CD4-positive, alpha-beta T cell treated with Interleukin-4 for 1 hour (primary cell): ENCODE data around the gene APOL3.
"Not testable (repeated sequence)": the region's sequence is repeated elsewhere in the genome, so short reads cannot be mapped to it uniquely, and the experiment has no call there.

ENCODE experiments used
- DNase-seq, 2 donors: peaks; one replicate each; pipeline ENCODE4 v3.0.0-alpha.2; 2020 to 2022

Gene APOL3

DNA sequence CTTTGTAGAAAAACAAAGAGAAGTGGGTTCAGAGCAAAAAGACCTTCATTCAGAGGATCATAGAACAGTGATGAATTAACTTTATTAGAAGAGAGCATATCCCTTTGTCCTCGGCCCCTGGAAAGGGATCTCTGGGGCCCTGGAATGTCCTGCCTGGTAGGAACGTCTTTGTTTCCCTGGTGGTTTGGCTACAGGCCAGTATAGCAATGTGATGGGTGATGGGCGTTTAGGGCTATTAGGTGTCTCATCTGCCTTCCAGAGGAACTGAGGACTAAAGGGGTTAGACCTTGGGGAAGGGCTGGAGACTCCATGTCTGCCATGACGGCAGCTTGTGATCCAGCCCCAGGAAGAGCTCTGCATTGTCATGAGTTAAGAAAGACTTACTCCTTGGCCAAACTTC, 32.0 kb upstream of the APOL3 start:
- no peak for DNase-seq

GRCh38 chr22:36191106-36191836, 30.7 kb upstream of the APOL3 start:
- no peak for DNase-seq

DNA sequence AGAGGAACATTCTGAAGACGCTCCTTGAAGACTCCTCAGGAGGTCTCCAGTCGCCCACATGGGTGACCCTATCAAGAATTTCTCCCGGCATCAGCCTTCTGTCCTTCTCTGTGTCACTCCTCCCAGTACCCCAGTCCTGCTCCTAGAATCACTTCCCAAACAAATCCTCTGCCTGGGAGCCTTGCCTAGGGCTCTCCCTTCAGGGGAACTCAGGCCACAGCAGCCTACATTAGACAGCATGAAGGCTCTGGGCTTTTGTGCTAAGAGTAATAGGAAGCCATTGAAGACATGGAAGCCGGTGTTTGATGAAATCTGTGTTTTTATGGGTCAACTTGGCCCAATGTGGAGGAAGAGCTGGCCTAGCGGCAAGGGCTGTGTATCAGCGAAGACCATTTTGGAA, 27.3 kb upstream of the APOL3 start:
- not testable (repeated sequence) for DNase-seq

DNA sequence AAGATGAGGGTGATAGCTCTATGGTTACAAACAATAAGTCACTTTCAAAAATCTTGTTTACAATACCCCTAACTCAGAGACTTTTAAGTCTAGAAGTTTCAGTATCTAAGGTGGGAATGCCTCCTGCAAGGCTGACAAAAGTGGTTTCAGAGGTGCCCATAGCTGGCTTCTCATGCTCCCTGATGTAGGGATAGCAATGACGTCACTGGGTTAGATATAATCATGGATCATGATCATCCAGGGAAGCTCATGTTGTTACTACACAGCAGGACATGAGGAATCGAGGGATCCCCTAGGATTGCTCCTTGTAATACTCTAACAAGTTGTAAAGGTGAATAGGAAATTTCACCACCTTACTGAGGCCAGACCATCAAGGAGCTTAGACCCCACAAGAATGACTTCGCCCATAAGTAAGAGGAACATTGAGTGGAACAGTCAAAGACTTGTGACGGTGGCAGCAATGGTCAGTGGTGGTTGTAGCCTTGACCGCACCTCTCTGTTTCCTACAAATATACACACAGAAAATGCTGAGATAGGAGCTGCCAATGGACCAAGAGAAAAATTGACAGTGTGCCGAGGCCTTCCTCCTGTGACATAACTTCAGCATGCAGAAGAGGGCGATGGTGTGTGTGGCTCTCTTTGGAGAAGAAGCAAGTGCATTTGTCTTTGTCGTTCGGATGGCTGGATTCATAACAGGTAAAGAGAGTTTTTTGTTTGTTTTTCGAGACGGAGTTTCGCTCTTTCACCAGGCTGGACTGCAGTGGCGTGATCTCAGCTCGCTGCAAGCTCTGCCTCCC, 25.5 kb upstream of the APOL3 start:
- no peak for DNase-seq

DNA sequence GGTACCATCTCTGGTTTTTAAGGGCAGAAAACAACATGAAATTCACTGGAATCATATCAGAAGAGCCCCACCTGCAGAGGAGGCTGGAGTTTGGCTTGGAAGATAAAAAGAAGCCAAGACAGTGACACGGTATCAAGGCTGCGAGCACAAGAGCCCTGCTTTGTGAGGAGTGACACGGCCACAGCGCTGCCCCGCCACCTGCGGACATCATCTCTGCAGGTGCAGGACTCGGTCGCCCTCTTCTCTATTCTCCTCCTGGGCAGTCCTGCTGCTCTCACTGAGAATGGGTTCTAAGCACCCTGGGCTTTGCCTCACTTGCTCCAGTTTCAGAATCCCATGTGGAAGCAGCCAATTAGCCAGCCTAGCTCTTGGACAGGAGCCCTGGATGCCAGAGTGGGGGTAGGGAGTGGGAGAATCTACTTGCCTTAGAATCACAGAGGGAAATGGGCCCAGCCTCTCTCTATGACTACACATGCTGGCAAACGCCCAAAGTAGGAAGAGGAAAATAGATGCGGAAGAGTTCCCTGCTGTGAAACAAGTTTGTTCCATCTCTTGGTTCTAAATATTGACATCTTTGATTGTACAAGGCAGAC, 24.0 kb upstream of the APOL3 start:
- no peak for DNase-seq

DNA sequence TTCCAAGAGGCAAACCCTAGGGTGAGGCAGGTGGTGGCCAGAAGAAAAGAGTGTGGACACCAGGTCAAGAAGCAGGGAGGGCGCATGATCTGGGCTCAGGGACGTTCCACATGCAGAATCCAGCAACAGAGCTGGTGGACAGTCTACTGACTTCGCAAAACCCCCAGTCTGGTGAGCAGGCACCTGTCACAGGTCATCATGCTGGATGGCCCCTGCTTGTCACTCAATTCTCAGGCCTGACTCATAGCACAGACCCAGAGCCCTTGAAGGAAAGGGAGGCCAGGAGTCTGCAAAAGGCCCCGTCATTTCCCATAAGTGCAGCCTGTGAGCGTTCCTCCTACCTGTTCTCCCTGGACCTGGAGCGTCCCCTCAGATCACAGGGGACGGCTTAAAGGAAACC, 22.9 kb upstream of the APOL3 start:
- no peak for DNase-seq

GRCh38 chr22:36182857-36183256, 22.3 kb upstream of the APOL3 start:
- DNase-seq, result no peak

GRCh38 chr22:36182056-36182455, 21.5 kb upstream of the APOL3 start:
- no peak for DNase-seq

DNA sequence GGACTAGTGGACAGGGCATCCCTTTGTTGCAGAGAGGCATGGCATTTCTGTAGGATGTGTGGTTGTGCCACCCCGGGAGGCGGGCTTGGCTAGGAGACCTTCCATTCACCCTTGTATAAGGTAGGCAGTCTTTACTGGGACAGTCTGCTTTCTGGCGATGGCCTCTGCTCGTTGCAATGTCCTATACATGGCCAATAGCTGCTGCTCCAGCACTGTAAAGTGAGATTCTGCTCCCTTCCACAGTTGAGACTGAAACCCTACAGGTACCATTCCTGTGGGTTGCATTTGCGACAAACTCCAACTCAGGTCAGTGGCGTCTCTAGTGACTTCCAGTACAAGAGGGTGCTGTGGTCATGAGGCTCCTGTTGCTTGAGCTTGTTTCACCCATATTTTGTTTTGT, 20.4 kb upstream of the APOL3 start:
- no peak for DNase-seq

DNA sequence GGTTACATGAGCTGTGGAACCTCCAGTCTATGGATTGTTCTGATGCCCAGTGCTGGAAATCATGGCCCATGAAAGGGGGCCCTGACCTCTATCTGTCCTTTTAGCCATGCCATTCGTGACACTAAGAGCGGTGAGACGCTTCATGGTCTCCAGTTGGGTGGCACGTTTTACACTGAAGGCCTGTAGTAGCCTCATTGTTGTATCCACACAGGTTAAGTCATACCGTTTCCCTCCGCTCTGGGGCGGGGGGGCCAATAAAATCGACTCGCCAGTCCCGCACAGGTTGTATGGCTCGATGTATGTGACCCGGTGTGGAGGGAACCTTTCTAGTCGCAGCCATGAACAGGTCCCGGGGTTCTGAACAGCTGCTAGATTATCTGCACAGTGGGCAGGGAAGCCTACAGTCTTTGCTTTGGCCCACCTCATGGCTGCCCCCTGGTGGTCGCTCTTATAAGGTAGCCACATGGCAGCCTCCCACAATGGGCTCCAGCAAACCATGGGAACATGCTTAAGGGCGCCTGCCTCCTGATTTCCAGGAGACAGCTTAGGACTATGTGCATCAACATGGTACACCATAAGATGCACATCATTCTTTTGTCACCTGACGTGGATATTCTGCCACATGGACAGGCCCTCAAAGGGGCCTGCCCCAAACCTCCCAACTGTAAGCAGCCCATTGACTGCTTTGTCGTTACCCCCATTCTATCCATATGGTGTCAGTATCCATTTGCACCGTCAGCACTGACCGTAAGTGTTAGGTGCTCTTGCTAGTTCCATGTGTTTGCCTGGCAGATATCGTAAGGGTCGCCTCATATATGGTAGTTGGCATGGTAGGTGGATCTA, 19.7 kb upstream of the APOL3 start:
- peak; percentile 84 for DNase-seq

- no peak for DNase-seq
These were observed 16.6 kb upstream of the APOL3 start for GRCh38 chr22:36177160-36177559.

- DNase-seq, result no peak
These were observed 15.3 kb upstream of the APOL3 start for GRCh38 chr22:36175892-36176291.

DNA sequence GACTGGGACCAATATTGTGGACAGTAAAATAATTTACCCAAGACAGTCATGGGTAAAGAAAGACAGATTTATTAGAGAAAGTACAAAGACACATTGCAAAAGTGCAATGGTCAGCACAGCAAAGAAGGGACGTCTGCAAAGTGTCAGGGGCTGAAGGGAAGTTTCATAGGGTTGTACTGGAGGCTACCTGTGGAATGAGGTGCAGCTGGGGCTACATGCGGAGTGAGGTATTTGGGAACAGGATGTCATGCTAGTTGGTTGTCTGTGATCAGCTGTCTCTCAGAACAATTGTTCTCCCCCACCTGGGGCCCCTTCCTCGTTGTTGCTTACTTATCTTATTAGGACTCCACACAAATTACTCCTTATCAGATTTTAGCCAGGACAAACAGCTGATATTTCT, 11.4 kb upstream of the APOL3 start:
- no peak for DNase-seq

DNA sequence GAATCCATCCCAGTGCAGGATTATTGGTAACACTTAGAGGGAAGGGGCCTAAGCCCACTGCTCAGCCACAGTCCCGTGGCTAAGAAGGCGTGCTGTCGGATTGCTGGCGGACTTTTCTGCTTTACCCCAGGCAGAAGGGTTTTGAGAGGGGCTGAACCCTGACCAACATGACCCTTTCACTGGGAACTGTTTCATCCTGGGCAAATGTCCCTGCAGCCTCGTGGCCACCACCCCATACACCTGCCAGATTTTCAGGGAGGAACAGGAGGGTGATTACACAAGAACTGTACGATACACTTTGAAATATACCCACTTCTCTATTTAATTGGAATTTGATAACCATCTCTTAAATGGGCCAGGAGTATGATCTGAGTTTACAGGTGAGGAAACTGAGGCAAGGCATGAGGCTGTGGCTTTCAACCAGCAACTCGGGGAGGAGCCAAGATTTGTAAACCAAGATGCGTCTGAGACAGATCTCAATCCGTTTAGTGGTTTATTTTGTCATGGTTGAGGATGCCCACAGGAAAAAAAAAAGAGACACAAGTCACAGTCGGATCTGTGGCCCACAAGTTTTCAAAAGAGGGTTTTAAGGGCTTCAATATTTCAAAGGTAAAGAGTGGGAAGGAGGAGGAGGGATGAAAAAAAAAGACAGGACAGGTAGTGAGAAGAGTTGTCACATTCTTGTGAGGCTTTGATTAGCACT, 6.1 kb upstream of the APOL3 start:
- DNase-seq, result peak in 1 of 2 donors; percentile 51

- DNase-seq, result peak; percentile 29 to 49
These were observed 5.5 kb upstream of the APOL3 start for GRCh38 chr22:36166086-36166485.

- DNase-seq, result no peak
These were observed 4.6 kb upstream of the APOL3 start for GRCh38 chr22:36165141-36165540.

DNA sequence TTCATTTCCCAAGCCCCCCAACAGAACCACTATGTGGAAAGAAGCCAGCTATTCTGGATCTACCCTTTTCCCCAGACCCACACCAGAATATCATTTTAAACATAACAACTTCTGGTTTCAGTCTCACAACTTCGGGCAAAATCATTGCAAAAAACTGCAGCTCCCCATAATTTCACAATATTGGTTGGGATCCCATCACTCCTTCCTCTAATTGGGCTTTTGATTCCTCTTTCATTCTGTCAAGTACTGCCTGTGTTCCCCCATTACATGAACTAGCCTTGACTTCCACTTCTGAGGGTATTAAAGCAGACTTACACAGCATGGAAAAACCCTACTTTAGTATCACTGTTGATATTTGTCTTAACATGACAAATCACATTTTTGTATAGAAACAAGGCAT, 4.1 kb upstream of the APOL3 start:
- peak in 1 of 2 donors; percentile 18 for DNase-seq

DNA sequence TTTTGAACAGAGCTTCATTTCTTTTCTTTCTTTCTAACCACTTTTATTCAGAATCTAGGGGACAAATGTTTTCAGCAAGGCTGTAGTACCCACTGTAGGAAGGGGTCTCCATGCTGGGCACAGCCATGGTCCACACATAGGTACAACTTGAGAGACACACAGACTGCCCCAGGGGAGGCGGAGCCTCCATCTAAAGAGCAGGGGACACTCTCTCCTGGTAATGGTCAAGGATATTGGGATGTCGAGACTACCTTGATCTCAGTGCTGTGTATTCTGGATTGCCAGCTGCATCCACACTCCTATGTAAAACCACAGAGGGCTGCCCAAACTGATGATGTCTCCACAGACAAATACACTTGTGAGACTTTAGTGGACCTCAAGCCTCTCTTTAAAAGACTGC, 2.9 kb upstream of the APOL3 start:
- no peak for DNase-seq

DNA sequence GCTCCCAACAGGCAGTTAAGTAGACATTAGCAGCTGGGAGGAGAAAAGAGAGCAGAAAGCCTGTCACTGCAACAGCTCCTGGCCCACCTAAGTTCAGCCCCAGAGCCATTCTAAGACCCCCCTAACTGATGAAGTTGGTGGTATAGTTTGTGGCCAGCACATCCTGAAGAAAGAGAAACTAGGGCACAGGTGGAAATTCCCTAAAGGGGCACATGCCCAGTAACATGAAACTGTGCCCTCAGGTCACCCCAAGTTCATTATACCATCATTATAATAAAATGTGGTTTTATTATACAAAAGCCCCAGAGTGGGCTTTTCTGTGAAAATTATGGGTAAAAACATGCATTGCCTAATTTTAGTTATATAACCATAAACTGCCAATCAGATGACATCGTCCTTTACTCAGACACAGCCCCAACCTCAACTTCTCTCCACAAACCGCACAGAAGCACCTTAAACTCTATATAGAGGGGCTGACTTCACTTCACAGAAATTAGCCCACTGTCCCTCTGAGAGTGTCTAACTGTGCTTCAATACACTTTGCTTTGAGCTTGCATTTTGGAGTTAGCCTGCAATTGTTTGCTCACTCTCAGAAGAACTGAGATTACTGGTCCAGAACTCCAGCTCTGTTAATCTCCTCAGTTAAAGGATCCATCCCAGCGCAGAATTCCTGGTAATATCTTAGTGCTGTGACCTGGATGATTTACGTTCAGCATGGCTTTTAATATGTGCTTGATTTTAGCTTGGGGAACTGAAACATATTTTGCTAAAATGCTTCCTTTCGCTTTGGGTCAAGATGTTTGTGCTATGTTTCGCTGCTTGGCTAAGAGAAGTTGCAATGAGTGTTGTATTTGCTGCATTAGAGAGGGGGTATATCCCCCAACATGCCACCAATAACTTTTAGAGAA, 1.8 kb upstream of the APOL3 start:
- DNase-seq, result peak; percentile 66 to 87

DNA sequence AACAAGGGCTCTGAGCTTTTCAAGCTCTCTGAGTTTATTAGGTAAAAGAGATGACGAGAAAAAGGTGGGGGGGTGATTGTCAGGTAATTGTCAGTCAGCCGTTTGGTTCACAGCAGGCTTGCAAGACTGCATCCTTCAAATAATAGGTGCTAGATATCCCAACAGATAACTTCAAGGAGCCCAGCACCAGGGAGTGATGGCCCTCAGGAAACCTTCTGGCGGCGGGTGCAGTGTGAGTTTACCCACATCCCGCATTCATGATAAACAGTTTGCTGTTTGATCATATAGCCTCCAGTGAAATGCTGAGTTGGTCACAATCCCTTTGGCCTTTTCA, 1.2 kb upstream of the APOL3 start:
- DNase-seq, result not testable (repeated sequence)
